GM23338 (cell line): ENCODE data around the gene MACROD1.

Source experiments
- CREB1 ChIP-seq: fragments of 250-450 bp; sonication (Bioruptor Pico); IDR thresholded peaks from 2 replicates; pipeline ENCODE4 v1.5.0; 2020; ENCODE audit warnings: low read depth, mild to moderate bottlenecking, moderate library complexity
- EZH2 ChIP-seq: fragments of 200-600 bp; sonication (generic); IDR thresholded peaks from one replicate; pipeline ENCODE4 v1.8.0; 2017; ENCODE audit warnings: antibody characterized with exemption, mild to moderate bottlenecking, low read depth; ENCODE audit not compliant: unreplicated experiment
- EZH2phosphoT487 ChIP-seq: fragments of 200-600 bp; sonication (generic); IDR thresholded peaks from one replicate; pipeline ENCODE4 v1.8.1; 2018; ENCODE audit warnings: antibody characterized with exemption; ENCODE audit not compliant: unreplicated experiment
- JUNB ChIP-seq: IDR thresholded peaks from one replicate; pipeline ENCODE4 v1.6.1; 2016; ENCODE audit warnings: antibody characterized with exemption; ENCODE audit not compliant: unreplicated experiment
- POLR2AphosphoS5 ChIP-seq: IDR thresholded peaks from 2 replicates; pipeline ENCODE4 v1.6.1; 2016; ENCODE audit warnings: antibody characterized with exemption, low read depth
- TF ChIP-seq, protein P1 (sequence below), 2 experiments: fragments of 200-600 bp in 1 of 2; sonication (generic) in 1 of 2; conservative IDR thresholded peaks; 2 replicates each; pipeline versions ENCODE4 v1.5.1 to v1.6.1; 2016 to 2017; ENCODE audit warnings: antibody characterized with exemption in 2 of 2, low read depth in 2 of 2, mild to moderate bottlenecking in 2 of 2, moderate library complexity in 1 of 2
- TF ChIP-seq, protein P2 (sequence below): IDR thresholded peaks from one replicate; pipeline ENCODE4 v1.6.1; 2018; ENCODE audit warnings: antibody characterized with exemption; ENCODE audit not compliant: unreplicated experiment
- TF ChIP-seq, protein P3 (sequence below): IDR thresholded peaks from 2 replicates; pipeline ENCODE4 v1.6.1; 2016; ENCODE audit warnings: antibody characterized with exemption

DNA sequence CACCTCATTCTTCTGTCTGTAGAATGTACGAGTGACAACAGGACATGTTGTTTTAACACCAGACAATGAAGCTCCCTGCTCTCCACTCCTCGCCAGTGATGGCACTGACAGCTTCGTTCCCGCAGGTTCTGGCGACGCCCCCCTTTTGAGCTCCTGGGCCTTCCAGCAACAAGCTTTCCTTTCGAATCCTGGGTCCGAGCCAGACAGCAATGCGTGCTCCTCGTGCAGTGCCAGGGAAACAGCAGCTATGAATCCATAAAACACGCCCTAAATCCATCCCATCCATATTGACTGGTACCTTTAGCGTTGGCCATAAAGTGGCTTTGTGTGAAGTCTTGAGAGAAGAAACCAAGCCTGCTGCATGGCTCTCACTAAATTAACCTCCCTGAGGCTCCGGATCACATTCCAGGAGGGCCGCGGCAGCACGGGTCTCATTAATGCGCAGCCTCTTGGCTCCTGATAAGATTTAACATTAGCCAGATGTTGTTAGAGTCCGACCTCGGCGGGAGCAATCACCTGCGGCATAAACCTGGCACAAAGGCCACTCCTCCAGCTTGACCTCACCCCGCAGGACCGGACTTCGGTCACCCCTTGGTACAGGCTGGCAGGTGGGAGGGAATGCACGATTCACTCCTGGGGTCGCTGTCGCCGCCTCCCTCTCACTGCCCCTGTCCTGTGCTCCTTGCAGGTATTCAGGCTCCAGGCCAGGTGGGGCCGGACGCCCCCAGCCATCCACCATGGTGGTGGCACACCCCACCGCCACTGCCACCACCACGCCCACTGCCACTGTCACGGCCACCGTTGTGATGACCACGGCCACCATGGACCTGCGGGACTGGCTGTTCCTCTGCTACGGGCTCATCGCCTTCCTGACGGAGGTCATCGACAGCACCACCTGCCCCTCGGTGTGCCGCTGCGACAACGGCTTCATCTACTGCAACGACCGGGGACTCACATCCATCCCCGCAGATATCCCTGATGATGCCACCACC is 50.1 kb downstream of the MACROD1 start:
- TF ChIP-seq, protein P1, sequence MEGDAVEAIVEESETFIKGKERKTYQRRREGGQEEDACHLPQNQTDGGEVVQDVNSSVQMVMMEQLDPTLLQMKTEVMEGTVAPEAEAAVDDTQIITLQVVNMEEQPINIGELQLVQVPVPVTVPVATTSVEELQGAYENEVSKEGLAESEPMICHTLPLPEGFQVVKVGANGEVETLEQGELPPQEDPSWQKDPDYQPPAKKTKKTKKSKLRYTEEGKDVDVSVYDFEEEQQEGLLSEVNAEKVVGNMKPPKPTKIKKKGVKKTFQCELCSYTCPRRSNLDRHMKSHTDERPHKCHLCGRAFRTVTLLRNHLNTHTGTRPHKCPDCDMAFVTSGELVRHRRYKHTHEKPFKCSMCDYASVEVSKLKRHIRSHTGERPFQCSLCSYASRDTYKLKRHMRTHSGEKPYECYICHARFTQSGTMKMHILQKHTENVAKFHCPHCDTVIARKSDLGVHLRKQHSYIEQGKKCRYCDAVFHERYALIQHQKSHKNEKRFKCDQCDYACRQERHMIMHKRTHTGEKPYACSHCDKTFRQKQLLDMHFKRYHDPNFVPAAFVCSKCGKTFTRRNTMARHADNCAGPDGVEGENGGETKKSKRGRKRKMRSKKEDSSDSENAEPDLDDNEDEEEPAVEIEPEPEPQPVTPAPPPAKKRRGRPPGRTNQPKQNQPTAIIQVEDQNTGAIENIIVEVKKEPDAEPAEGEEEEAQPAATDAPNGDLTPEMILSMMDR (conservative IDR thresholded peaks at IDR 0.05; ENCODE audit: low read depth in 2 of 2): no peak
- TF ChIP-seq POLR2AphosphoS5: no peak
- TF ChIP-seq, protein P2, sequence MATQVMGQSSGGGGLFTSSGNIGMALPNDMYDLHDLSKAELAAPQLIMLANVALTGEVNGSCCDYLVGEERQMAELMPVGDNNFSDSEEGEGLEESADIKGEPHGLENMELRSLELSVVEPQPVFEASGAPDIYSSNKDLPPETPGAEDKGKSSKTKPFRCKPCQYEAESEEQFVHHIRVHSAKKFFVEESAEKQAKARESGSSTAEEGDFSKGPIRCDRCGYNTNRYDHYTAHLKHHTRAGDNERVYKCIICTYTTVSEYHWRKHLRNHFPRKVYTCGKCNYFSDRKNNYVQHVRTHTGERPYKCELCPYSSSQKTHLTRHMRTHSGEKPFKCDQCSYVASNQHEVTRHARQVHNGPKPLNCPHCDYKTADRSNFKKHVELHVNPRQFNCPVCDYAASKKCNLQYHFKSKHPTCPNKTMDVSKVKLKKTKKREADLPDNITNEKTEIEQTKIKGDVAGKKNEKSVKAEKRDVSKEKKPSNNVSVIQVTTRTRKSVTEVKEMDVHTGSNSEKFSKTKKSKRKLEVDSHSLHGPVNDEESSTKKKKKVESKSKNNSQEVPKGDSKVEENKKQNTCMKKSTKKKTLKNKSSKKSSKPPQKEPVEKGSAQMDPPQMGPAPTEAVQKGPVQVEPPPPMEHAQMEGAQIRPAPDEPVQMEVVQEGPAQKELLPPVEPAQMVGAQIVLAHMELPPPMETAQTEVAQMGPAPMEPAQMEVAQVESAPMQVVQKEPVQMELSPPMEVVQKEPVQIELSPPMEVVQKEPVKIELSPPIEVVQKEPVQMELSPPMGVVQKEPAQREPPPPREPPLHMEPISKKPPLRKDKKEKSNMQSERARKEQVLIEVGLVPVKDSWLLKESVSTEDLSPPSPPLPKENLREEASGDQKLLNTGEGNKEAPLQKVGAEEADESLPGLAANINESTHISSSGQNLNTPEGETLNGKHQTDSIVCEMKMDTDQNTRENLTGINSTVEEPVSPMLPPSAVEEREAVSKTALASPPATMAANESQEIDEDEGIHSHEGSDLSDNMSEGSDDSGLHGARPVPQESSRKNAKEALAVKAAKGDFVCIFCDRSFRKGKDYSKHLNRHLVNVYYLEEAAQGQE: no peak
- no peak for TF ChIP-seq JUNB
- no peak for TF ChIP-seq EZH2
- no peak for TF ChIP-seq CREB1
- TF ChIP-seq, protein P3, sequence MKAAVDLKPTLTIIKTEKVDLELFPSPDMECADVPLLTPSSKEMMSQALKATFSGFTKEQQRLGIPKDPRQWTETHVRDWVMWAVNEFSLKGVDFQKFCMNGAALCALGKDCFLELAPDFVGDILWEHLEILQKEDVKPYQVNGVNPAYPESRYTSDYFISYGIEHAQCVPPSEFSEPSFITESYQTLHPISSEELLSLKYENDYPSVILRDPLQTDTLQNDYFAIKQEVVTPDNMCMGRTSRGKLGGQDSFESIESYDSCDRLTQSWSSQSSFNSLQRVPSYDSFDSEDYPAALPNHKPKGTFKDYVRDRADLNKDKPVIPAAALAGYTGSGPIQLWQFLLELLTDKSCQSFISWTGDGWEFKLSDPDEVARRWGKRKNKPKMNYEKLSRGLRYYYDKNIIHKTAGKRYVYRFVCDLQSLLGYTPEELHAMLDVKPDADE: no peak
- TF ChIP-seq EZH2phosphoT487: no peak
